ENCODE data around the gene KREMEN2.

Gene KREMEN2

DNA sequence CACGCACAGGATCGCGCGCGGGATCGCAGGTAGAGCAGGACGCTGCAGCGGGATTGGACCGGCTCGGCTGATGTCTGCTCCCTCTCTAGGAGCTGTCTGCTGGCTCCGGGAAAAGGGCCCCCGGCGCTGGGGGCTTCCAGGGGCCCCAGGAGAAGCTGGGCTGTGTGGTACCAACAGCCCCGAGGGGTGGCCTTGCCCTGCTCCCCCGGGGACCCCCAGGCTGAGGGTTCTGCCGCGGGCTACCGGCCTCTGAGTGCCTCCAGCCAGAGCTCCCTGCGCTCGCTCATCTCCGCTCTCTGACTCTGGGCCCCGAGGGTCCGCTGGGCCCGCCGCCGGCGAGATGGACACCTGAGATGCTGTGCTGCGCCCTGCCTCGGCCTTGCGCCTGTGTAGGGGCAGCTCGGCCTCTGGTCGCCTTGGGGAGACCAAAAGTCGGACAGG, 3.7 kb downstream of the KREMEN2 start:
- DNase-seq (ENCODE audit: low read depth), result no peak
- Histone ChIP-seq H3K27me3 (replicated peaks; ENCODE audit: control insufficient read depth, insufficient read depth, low read length) (peaks cover 22% of the 10 kb centered on the region), H3K9me3 (ENCODE audit: control insufficient read depth, low read length) (no peaks in the 10 kb centered on the region), H3K9ac (ENCODE audit: low read length) (no peak overlapping the region), H3K4me3 (ENCODE audit: low read length) (no peak overlapping the region), H3K36me3 (ENCODE audit: control insufficient read depth, insufficient read depth, low read length, severe bottlenecking) (no peaks in the 10 kb centered on the region), H3K4me1 (ENCODE audit: control insufficient read depth, insufficient read depth, low read length) (peaks cover 7% of the 10 kb centered on the region)

DNA sequence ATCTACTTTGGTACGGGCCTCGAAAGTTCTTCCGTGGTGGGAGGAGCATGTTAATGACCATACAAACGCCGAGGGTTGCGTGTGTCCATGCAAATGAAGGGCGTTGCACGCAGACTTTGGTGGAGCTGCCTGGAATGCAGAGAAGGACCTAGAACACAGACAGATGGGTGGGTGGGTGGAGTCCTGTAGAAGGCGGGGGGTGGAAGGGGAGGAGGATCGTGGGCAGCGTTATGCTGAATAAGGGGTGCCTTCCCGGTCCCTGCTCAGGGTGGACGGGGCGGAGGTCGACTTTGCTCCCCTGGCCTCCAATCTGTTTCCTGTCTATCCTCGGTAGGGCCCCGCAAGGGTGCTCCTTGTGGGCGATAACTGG, 4.3 kb downstream of the KREMEN2 start:
- Histone ChIP-seq H3K9me3 (ENCODE audit: control insufficient read depth, low read length) (no peaks in the 10 kb centered on the region), H3K9ac (ENCODE audit: low read length) (no peak overlapping the region), H3K4me3 (ENCODE audit: low read length) (peak overlapping the region; percentile 81), H3K36me3 (ENCODE audit: control insufficient read depth, insufficient read depth, low read length, severe bottlenecking) (no peaks in the 10 kb centered on the region), H3K4me1 (ENCODE audit: control insufficient read depth, insufficient read depth, low read length) (peaks cover 7% of the 10 kb centered on the region), H3K27me3 (replicated peaks; ENCODE audit: control insufficient read depth, insufficient read depth, low read length) (peaks cover 19% of the 10 kb centered on the region)
- DNase-seq (ENCODE audit: low read depth), result no peak

DNA sequence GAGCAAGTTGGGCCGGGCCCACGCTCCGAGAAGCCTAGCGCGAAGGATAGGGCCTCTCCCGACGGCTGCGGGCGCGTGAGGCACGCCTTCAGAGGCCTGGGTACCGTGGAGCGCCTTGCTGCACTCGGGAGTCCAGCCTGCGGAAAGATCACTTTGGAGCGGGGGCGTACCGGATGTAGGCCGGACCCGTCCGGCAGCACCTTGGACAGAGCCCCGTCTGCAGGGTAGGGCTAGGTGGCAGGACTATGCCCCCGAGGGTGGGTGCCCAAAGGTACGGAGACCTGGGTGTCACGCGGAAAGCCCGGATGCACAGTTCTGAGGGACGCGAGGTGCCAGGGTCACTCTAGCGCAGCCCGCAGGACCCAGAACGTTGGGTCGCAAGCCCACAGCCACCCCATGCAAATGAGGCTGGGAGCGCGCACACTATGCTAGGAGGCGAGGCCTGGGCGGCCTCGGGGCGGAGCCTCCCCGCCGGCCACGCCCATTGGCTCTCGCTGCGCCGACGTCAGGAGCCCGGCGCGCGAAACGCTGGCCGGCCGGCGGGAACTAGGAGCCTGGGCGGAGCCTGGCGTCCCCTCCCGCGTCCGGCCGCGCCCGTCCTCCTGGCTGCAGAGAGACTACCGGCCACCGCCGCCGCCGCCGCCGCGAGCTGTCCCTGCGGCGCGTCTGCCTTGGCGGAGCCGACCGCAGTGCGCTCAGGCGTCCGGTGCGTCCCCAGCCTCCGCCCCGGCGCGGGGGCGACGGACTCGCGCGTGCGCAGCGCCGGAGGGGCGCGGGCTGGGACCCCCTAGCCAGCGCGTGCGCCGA, 4.9 kb downstream of the KREMEN2 start, which contains the start of gene PAQR4:
PAQR4 (plus strand) TSS at position 611 of the 807 bp plus-strand sequence. CDS start 327 bp downstream, outside the sequence.
- peak within 1 kb of the TSS; percentile 81 for H3K4me3 ChIP-seq (ENCODE audit: low read length)
- peak; percentile 93 for DNase-seq (ENCODE audit: low read depth)

GRCh38 chr16:2969545-2970521, 5.8 kb downstream of the KREMEN2 start:
- peak; percentile 59 for DNase-seq (ENCODE audit: low read depth)
- Histone ChIP-seq H3K9ac (ENCODE audit: low read length) (peak overlapping the region; percentile 62), H3K27me3 (replicated peaks; ENCODE audit: control insufficient read depth, insufficient read depth, low read length) (peaks cover 19% of the 10 kb centered on the region), H3K36me3 (ENCODE audit: control insufficient read depth, insufficient read depth, low read length, severe bottlenecking) (no peaks in the 10 kb centered on the region), H3K4me1 (ENCODE audit: control insufficient read depth, insufficient read depth, low read length) (peaks cover 4% of the 10 kb centered on the region), H3K9me3 (ENCODE audit: control insufficient read depth, low read length) (no peaks in the 10 kb centered on the region), H3K4me3 (ENCODE audit: low read length) (peak overlapping the region; percentile 81)

More for the DNA sequence above, 4.9 kb downstream of the KREMEN2 start, which contains the start of gene PAQR4:
- Histone ChIP-seq H3K4me1 (ENCODE audit: control insufficient read depth, insufficient read depth, low read length) (peaks cover 4% of the 10 kb centered on the region), H3K36me3 (ENCODE audit: control insufficient read depth, insufficient read depth, low read length, severe bottlenecking) (no peaks in the 10 kb centered on the region), H3K27me3 (replicated peaks; ENCODE audit: control insufficient read depth, insufficient read depth, low read length) (peaks cover 19% of the 10 kb centered on the region), H3K9me3 (ENCODE audit: control insufficient read depth, low read length) (no peaks in the 10 kb centered on the region), H3K9ac (ENCODE audit: low read length) (peak within 1 kb of the TSS; percentile 62)

DNA sequence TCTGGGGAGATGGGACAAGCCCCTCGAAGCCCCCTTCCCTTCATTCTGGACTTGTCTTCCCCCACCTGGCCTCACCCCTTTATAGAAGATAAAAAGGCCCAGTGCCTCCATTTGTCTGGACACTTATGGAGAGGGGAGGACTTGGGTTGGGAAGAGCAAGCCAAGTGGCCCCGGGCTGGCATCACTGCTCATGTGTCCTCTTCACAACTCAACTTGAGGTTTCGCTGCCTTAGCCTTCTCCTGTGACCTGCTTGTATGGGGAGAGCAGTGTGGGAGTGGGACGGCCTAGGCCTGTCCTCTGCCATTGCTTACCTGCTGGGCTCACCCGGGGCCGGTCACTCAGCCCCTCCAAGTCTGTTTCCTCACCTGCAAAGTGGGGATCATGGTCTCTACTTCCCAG, 6.5 kb downstream of the KREMEN2 start:
- no peaks in the 10 kb centered on the region for H3K9me3 ChIP-seq (ENCODE audit: control insufficient read depth, low read length)

DNA sequence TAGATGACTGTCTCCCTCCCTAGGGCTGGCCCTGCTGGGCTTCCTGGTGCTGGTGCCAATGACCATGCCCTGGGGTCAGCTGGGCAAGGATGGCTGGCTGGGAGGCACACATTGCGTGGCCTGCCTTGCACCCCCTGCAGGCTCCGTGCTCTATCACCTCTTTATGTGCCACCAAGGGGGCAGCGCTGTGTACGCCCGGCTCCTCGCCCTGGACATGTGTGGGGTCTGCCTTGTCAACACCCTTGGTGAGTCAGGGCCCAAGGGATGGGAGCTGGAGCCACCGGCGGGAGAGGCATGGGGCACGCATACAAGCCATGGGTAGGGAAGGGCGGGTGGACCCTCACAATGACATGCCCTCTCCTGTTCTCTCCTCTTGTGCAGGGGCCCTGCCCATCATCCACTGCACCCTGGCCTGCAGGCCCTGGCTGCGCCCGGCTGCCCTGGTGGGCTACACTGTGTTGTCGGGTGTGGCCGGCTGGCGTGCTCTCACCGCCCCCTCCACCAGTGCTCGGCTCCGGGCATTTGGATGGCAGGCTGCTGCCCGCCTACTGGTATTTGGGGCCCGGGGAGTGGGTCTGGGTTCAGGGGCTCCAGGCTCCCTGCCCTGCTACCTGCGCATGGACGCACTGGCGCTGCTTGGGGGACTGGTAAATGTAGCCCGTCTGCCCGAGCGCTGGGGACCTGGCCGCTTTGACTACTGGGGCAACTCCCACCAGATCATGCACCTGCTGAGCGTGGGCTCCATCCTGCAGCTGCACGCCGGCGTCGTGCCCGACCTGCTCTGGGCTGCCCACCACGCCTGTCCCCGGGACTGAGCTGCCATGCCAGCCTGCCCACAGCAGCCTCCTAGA, 7.3 kb downstream of the KREMEN2 start:
- Histone ChIP-seq H3K4me3 (ENCODE audit: low read length) (no peak overlapping the region), H3K4me1 (ENCODE audit: control insufficient read depth, insufficient read depth, low read length) (peaks cover 4% of the 10 kb centered on the region), H3K36me3 (ENCODE audit: control insufficient read depth, insufficient read depth, low read length, severe bottlenecking) (no peaks in the 10 kb centered on the region), H3K9me3 (ENCODE audit: control insufficient read depth, low read length) (no peaks in the 10 kb centered on the region), H3K9ac (ENCODE audit: low read length) (no peak overlapping the region), H3K27me3 (replicated peaks; ENCODE audit: control insufficient read depth, insufficient read depth, low read length) (peaks cover 10% of the 10 kb centered on the region)
- no peak for DNase-seq (ENCODE audit: low read depth)

More for the DNA sequence above, 6.5 kb downstream of the KREMEN2 start:
- Histone ChIP-seq H3K36me3 (ENCODE audit: control insufficient read depth, insufficient read depth, low read length, severe bottlenecking) (no peaks in the 10 kb centered on the region), H3K4me1 (ENCODE audit: control insufficient read depth, insufficient read depth, low read length) (peaks cover 4% of the 10 kb centered on the region), H3K27me3 (replicated peaks; ENCODE audit: control insufficient read depth, insufficient read depth, low read length) (peaks cover 18% of the 10 kb centered on the region), H3K9ac (ENCODE audit: low read length) (no peak overlapping the region), H3K4me3 (ENCODE audit: low read length) (peak overlapping the region; percentile 81)
- DNase-seq (ENCODE audit: low read depth), result no peak

DNA sequence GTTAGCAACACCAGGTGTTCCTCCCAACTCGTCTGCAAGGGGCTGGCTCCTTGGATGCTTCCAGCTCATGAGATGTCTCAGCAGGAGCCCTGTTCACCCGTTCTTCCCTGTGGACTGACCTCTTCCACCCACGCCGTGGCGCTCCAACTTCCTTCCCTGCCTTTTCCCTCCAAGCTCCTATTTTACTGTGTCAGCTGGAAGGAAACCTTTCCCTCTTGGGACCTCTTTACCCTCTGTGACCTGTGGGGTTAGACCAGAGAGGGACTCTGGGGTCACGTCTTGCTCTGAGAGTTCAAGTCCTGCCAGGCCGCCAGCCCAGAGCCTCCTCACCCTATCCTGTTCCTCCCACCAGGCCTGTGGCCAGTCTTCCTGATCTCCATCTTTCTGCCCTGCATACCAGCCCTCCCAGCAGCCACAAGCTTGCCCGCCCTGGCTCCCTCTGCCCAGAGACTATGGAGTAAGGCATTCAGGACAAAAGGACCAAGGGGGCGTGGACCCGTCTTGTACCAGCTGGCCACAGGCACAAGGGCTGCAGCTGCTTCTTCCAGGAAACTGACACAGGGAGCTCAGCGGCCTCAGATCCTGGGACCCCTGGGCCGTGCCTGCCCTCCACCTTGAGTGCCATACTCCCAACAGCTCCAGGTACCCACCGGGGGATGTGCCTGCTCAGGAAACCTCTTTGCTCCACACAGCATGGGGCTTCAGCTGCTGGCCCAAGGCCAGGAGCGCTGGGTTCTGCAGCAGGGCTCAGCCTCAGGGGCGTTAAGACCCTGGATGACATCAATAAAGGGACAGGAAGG, 8.1 kb downstream of the KREMEN2 start:
- peaks cover 10% of the 10 kb centered on the region for H3K27me3 ChIP-seq (replicated peaks; ENCODE audit: control insufficient read depth, insufficient read depth, low read length)
- no peak for DNase-seq (ENCODE audit: low read depth)
- H3K4me3 ChIP-seq (ENCODE audit: low read length), result no peak overlapping the region
- no peak overlapping the region for H3K9ac ChIP-seq (ENCODE audit: low read length)
- H3K36me3 ChIP-seq (ENCODE audit: control insufficient read depth, insufficient read depth, low read length, severe bottlenecking), result no peaks in the 10 kb centered on the region
- peaks cover 4% of the 10 kb centered on the region for H3K4me1 ChIP-seq (ENCODE audit: control insufficient read depth, insufficient read depth, low read length)
- no peaks in the 10 kb centered on the region for H3K9me3 ChIP-seq (ENCODE audit: control insufficient read depth, low read length)

- no peaks in the 10 kb centered on the region for H3K36me3 ChIP-seq (ENCODE audit: control insufficient read depth, insufficient read depth, low read length, severe bottlenecking)
- H3K4me1 ChIP-seq (ENCODE audit: control insufficient read depth, insufficient read depth, low read length), result peaks cover 4% of the 10 kb centered on the region
- no peak for DNase-seq (ENCODE audit: low read depth)
- H3K27me3 ChIP-seq (replicated peaks; ENCODE audit: control insufficient read depth, insufficient read depth, low read length), result peaks cover 5% of the 10 kb centered on the region
- no peak overlapping the region for H3K9ac ChIP-seq (ENCODE audit: low read length)
- no peak overlapping the region for H3K4me3 ChIP-seq (ENCODE audit: low read length)
- H3K9me3 ChIP-seq (ENCODE audit: control insufficient read depth, low read length), result no peaks in the 10 kb centered on the region
These were observed 9.0 kb downstream of the KREMEN2 start for GRCh38 chr16:2973093-2973492.

DNA sequence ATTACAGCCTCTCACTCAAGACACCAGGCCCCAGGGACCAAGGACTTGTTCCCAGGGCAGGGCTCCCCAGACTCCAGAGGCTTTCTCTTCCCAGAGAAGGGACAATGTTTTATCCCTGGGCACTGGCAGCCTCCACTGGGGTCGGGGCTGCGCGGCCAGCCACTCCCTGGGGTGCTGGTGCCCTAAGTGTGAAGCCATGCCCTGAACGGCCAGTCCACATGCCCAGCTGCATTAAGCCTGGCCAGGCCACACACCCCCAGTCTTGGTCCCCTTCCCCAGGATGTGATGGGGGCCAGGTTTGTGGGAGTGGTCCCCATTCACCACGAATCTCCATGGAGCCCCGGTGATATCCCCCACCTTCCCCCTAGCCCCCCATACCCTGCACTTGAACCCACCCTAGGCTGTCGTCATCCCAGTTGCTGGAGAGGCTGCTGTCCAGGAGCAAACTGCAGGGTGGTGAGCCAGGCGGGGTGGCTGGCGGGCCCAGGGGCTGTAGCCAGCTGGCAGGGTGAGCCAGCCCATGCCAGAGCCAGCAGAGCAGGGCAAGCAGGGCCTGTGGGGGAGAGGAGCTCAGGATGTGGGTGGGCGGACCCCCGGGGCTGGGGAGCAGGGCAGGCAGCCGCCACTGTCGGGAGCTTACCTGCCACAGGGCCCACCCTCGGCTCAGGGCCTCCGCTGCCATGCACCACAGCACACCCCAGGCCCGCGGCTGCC, 9.7 kb downstream of the KREMEN2 start:
- DNase-seq (ENCODE audit: low read depth), result no peak
- Histone ChIP-seq H3K4me1 (ENCODE audit: control insufficient read depth, insufficient read depth, low read length) (peaks cover 4% of the 10 kb centered on the region), H3K9me3 (ENCODE audit: control insufficient read depth, low read length) (no peaks in the 10 kb centered on the region)

More for the DNA sequence above, 9.7 kb downstream of the KREMEN2 start:
- no peak overlapping the region for H3K4me3 ChIP-seq (ENCODE audit: low read length)
- H3K9ac ChIP-seq (ENCODE audit: low read length), result no peak overlapping the region
- H3K36me3 ChIP-seq (ENCODE audit: control insufficient read depth, insufficient read depth, low read length, severe bottlenecking), result no peaks in the 10 kb centered on the region
- no peaks in the 10 kb centered on the region for H3K27me3 ChIP-seq (replicated peaks; ENCODE audit: control insufficient read depth, insufficient read depth, low read length)

Data from adipocyte (in vitro differentiated cells).